Activated CD4-positive, alpha-beta memory T cell treated with anti-CD3 and anti-CD28 coated beads, Interleukin-2, amount 10 ng/mL, durations not matched to agents 7 days and 5 days (primary cell): ENCODE data around the gene UBE2E3. TPM values are rescaled to one million over a fixed set of nuclear protein-coding genes. Genes with fewer than 3 reads are reported as not detected.
"Not testable (repeated sequence)": the region's sequence is repeated elsewhere in the genome, so short reads cannot be mapped to it uniquely, and the experiment has no call there.

ENCODE experiments used
- CTCF ChIA-PET: fragments of 350-600 bp; sonication (Branson Sonifier 250); formaldehyde crosslinking; loops from one replicate; lab custom pipeline; 2021; ENCODE audit warnings: antibody characterized with exemption, inconsistent platforms; lab: Charles Lee
- POLR2A ChIA-PET: fragments of 350-600 bp; sonication (Branson Sonifier 250); formaldehyde crosslinking; loops from one replicate; lab custom pipeline; 2021; ENCODE audit warnings: antibody characterized with exemption; lab: Charles Lee
- DNase-seq: peaks from one replicate; pipeline ENCODE4 v3.0.0-alpha.2; 2020
- H3K27ac Mint-ChIP-seq: one replicate; pipeline ENCODE4 v1.8.0; 2021; ENCODE audit warnings: mild to moderate bottlenecking, mixed read lengths
- H3K27me3 Mint-ChIP-seq: one replicate; pipeline ENCODE4 v1.8.0; 2021; ENCODE audit warnings: mixed read lengths
- H3K36me3 Mint-ChIP-seq: one replicate; pipeline ENCODE4 v1.8.0; 2021; ENCODE audit warnings: low read depth, mixed read lengths
- H3K4me1 Mint-ChIP-seq: one replicate; pipeline ENCODE4 v1.8.0; 2021; ENCODE audit warnings: mixed read lengths
- H3K4me3 Mint-ChIP-seq: one replicate; pipeline ENCODE4 v1.8.0; 2021; ENCODE audit warnings: mild to moderate bottlenecking, mixed read lengths
- H3K9me3 Mint-ChIP-seq: one replicate; pipeline ENCODE4 v1.8.0; 2021; ENCODE audit warnings: mixed read lengths
- total RNA-seq, 2 experiments: library from RNA; stranded (reverse); gene quantifications; one replicate each; pipeline ENCODE4 v1.2.3, GENCODE V29; 2021

Gene UBE2E3
- total RNA-seq, 2 experiments from 2014 or later, result 42.1 to 42.5 TPM

- H3K27me3 Mint-ChIP-seq, result no peaks in the 10 kb centered on the region
- no peaks in the 10 kb centered on the region for H3K36me3 Mint-ChIP-seq
- ChIA-PET CTCF (no interaction called here), POLR2A (interaction anchor here (0.7 kb wide), 1 partner anchor 57 kb away, joined by 3 read pairs; no protein-coding TSS in a partner anchor)
- no peaks in the 10 kb centered on the region for H3K9me3 Mint-ChIP-seq
- no peak overlapping the region for H3K4me3 Mint-ChIP-seq
- DNase-seq, result no peak
- H3K4me1 Mint-ChIP-seq, result peaks cover 9% of the 10 kb centered on the region
- no peak overlapping the region for H3K27ac Mint-ChIP-seq
These were observed 92.3 kb downstream of the UBE2E3 start for GRCh38 chr2:181072486-181073235.

- POLR2A ChIA-PET, result interaction anchor here (0.7 kb wide), 1 partner anchor 58 kb away, joined by 3 read pairs; no protein-coding TSS in a partner anchor
- no peak for DNase-seq
- Mint-ChIP-seq H3K27me3 (no peaks in the 10 kb centered on the region), H3K4me1 (peaks cover 9% of the 10 kb centered on the region), H3K9me3 (no peaks in the 10 kb centered on the region), H3K27ac (no peak overlapping the region), H3K4me3 (no peak overlapping the region), H3K36me3 (no peaks in the 10 kb centered on the region)
- CTCF ChIA-PET, result interaction anchor here (2.1 kb wide), 1 partner anchor 641 kb away, joined by 6 read pairs; no protein-coding TSS in a partner anchor
These were observed 93.5 kb downstream of the UBE2E3 start for GRCh38 chr2:181073896-181074295.

- ChIA-PET POLR2A (no interaction called here), CTCF (interaction anchor here (2.1 kb wide), 1 partner anchor 641 kb away, joined by 6 read pairs; no protein-coding TSS in a partner anchor)
- Mint-ChIP-seq H3K27ac (no peak overlapping the region), H3K4me3 (no peak overlapping the region), H3K9me3 (no peaks in the 10 kb centered on the region), H3K36me3 (no peaks in the 10 kb centered on the region), H3K27me3 (no peaks in the 10 kb centered on the region), H3K4me1 (peaks cover 9% of the 10 kb centered on the region)
- no peak for DNase-seq
These were observed 94.1 kb downstream of the UBE2E3 start for GRCh38 chr2:181074457-181074856.

- peaks cover 9% of the 10 kb centered on the region for H3K4me1 Mint-ChIP-seq
- H3K4me3 Mint-ChIP-seq, result no peak overlapping the region
- no peaks in the 10 kb centered on the region for H3K36me3 Mint-ChIP-seq
- POLR2A ChIA-PET, result no interaction called here
- H3K27me3 Mint-ChIP-seq, result no peaks in the 10 kb centered on the region
- no peak overlapping the region for H3K27ac Mint-ChIP-seq
- H3K9me3 Mint-ChIP-seq, result no peaks in the 10 kb centered on the region
- no peak for DNase-seq
- CTCF ChIA-PET, result interaction anchor here (1.2 to 1.5 kb wide), 2 partner anchors 18 to 639 kb away, joined by 5 to 6 read pairs; no protein-coding TSS in a partner anchor
These were observed 96.3 kb downstream of the UBE2E3 start for GRCh38 chr2:181076658-181077057.

GRCh38 chr2:181077128-181077709 lies 96.8 kb downstream of the UBE2E3 start:
- no peak overlapping the region for H3K27ac Mint-ChIP-seq
- H3K27me3 Mint-ChIP-seq, result no peaks in the 10 kb centered on the region
- DNase-seq, result no peak
- no peaks in the 10 kb centered on the region for H3K36me3 Mint-ChIP-seq
- peaks cover 9% of the 10 kb centered on the region for H3K4me1 Mint-ChIP-seq
- no peak overlapping the region for H3K4me3 Mint-ChIP-seq
- POLR2A ChIA-PET, result no interaction called here
- CTCF ChIA-PET, result interaction anchor here (0.5 to 1.5 kb wide), 3 partner anchors 19 to 638 kb away, joined by 3 to 6 read pairs (median 5); no protein-coding TSS in a partner anchor
- H3K9me3 Mint-ChIP-seq, result no peaks in the 10 kb centered on the region

- no peaks in the 10 kb centered on the region for H3K9me3 Mint-ChIP-seq
- H3K4me3 Mint-ChIP-seq, result no peak overlapping the region
- DNase-seq, result no peak
- POLR2A ChIA-PET, result no interaction called here
- H3K27ac Mint-ChIP-seq, result no peak overlapping the region
- CTCF ChIA-PET, result no interaction called here
- no peaks in the 10 kb centered on the region for H3K36me3 Mint-ChIP-seq
- no peaks in the 10 kb centered on the region for H3K27me3 Mint-ChIP-seq
- no peaks in the 10 kb centered on the region for H3K4me1 Mint-ChIP-seq
These were observed 102.7 kb downstream of the UBE2E3 start for GRCh38 chr2:181083140-181083539.

- Mint-ChIP-seq H3K9me3 (no peaks in the 10 kb centered on the region), H3K27me3 (peaks cover 1% of the 10 kb centered on the region), H3K4me1 (peaks cover 1% of the 10 kb centered on the region), H3K27ac (no peak overlapping the region), H3K4me3 (no peak overlapping the region), H3K36me3 (peaks cover 8% of the 10 kb centered on the region)
- POLR2A ChIA-PET, result interaction anchor here (0.9 kb wide), 1 partner anchor 46 kb away, joined by 3 read pairs; no protein-coding TSS in a partner anchor
- CTCF ChIA-PET, result interaction anchor here (0.6 to 1.4 kb wide), 4 partner anchors 27 to 629 kb away, joined by 4 to 7 read pairs (median 4); no protein-coding TSS in a partner anchor
- DNase-seq, result no peak
These were observed 105.3 kb downstream of the UBE2E3 start for GRCh38 chr2:181085734-181086133.

- Mint-ChIP-seq H3K27ac (peak overlapping the region; percentile 47), H3K36me3 (peaks cover 37% of the 10 kb centered on the region), H3K4me1 (peaks cover 13% of the 10 kb centered on the region), H3K9me3 (peaks cover 26% of the 10 kb centered on the region), H3K4me3 (peak overlapping the region; percentile 4)
- POLR2A ChIA-PET, H3K27me3 Mint-ChIP-seq, CTCF ChIA-PET, DNase-seq: not testable (repeated sequence)
These were observed 111.5 kb downstream of the UBE2E3 start for GRCh38 chr2:181091920-181092319.

- CTCF ChIA-PET, result interaction anchor here (0.7 to 1.2 kb wide), 2 partner anchors 9 to 18 kb away, joined by 3 to 4 read pairs; no protein-coding TSS in a partner anchor
These were observed 115.1 kb downstream of the UBE2E3 start for GRCh38 chr2:181095486-181095885.

GRCh38 chr2:181103659-181104058 lies 123.3 kb downstream of the UBE2E3 start:
- ChIA-PET POLR2A (interaction anchor here (1.0 to 9.8 kb wide), 9 partner anchors 22 to 412 kb away, joined by 3 to 229 read pairs (median 17); partner anchors contain the start of gene ITGA4), CTCF (interaction anchor here (0.8 to 4.8 kb wide), 10 partner anchors 24 to 612 kb away, joined by 3 to 69 read pairs (median 10); partner anchors contain the start of gene ITGA4)
- Mint-ChIP-seq H3K27ac (no peak overlapping the region), H3K9me3 (peaks cover under 1% of the 10 kb centered on the region), H3K27me3 (no peaks in the 10 kb centered on the region), H3K4me3 (no peak overlapping the region), H3K4me1 (peaks cover 41% of the 10 kb centered on the region), H3K36me3 (peaks cover 2% of the 10 kb centered on the region)
- DNase-seq, result no peak

More at GRCh38 chr2:181095486-181095885, 115.1 kb downstream of the UBE2E3 start:
- H3K4me1 Mint-ChIP-seq, result peaks cover 12% of the 10 kb centered on the region
- peaks cover 2% of the 10 kb centered on the region for H3K27me3 Mint-ChIP-seq
- H3K36me3 Mint-ChIP-seq, result peaks cover 33% of the 10 kb centered on the region
- POLR2A ChIA-PET, result no interaction called here
- no peak for DNase-seq
- H3K4me3 Mint-ChIP-seq, result no peak overlapping the region
- peaks cover 29% of the 10 kb centered on the region for H3K9me3 Mint-ChIP-seq
- H3K27ac Mint-ChIP-seq, result no peak overlapping the region

- peaks cover 51% of the 10 kb centered on the region for H3K4me1 Mint-ChIP-seq
- no peaks in the 10 kb centered on the region for H3K27me3 Mint-ChIP-seq
- POLR2A ChIA-PET, result interaction anchor here (0.6 to 9.8 kb wide), 18 partner anchors 21 to 411 kb away, joined by 3 to 229 read pairs (median 10); partner anchors contain the start of gene ITGA4
- CTCF ChIA-PET, result interaction anchor here (0.6 to 4.8 kb wide), 44 partner anchors 9 to 611 kb away, joined by 3 to 69 read pairs (median 4); partner anchors contain the start of gene ITGA4
- H3K9me3 Mint-ChIP-seq, result peaks cover 1% of the 10 kb centered on the region
- peak overlapping the region; percentile 34 for H3K27ac Mint-ChIP-seq
- peak overlapping the region; percentile 19 for H3K4me3 Mint-ChIP-seq
- DNase-seq, result no peak
- H3K36me3 Mint-ChIP-seq, result peaks cover 7% of the 10 kb centered on the region
These were observed 124.2 kb downstream of the UBE2E3 start for GRCh38 chr2:181104512-181105115.

- no peak for DNase-seq
- Mint-ChIP-seq H3K9me3 (peaks cover 8% of the 10 kb centered on the region), H3K27me3 (no peaks in the 10 kb centered on the region), H3K4me3 (no peak overlapping the region), H3K27ac (peak overlapping the region; percentile 80), H3K4me1 (peaks cover 59% of the 10 kb centered on the region), H3K36me3 (peaks cover 14% of the 10 kb centered on the region)
- ChIA-PET CTCF (interaction anchor here (0.8 to 4.8 kb wide), 25 partner anchors 16 to 610 kb away, joined by 3 to 69 read pairs (median 4); partner anchors contain the start of gene ITGA4), POLR2A (interaction anchor here (0.7 to 9.8 kb wide), 25 partner anchors 16 to 372 kb away, joined by 3 to 229 read pairs (median 7); partner anchors contain the start of genes ITGA4 and UBE2E3)
These were observed 125.2 kb downstream of the UBE2E3 start for GRCh38 chr2:181105562-181105961.
